Prostate gland (tissue), 2 donors: ENCODE measurements around the gene PFN3. TPM values are rescaled to one million over a fixed set of nuclear protein-coding genes. Genes with fewer than 3 reads are reported as not detected.

ENCODE experiments used
- DNase-seq: peaks from one replicate; pipeline ENCODE4 v3.0.0-alpha.2; 2019; ENCODE audit warnings: low spot score
- H3K27ac ChIP-seq, 2 donors: fragments of 200-600 bp; sonication (generic); 2 replicates each; pipeline ENCODE4 v1.5.1; 2017 to 2019
- H3K27me3 ChIP-seq: fragments of 200-600 bp; sonication (generic); replicated peaks from 2 replicates; pipeline ENCODE4 v1.5.1; 2019; ENCODE audit not compliant: insufficient read depth
- H3K36me3 ChIP-seq, 2 donors: fragments of 200-600 bp; sonication (generic); 1 replicate in 1 of 2; 2 replicates in 1 of 2; pipeline versions ENCODE4 v1.5.1 to v1.8.1; 2017 to 2019
- H3K4me1 ChIP-seq: fragments of 200-600 bp; sonication (generic); replicated peaks from 2 replicates; pipeline ENCODE4 v1.5.1; 2019
- H3K4me3 ChIP-seq, 2 donors: fragments of 200-600 bp; sonication (generic); 2 replicates each; pipeline ENCODE4 v1.5.1; 2017 to 2019
- H3K9me3 ChIP-seq: fragments of 200-600 bp; sonication (generic); 2 replicates; pipeline ENCODE4 v1.5.1; 2017
- CTCF ChIP-seq, 4 experiments: fragments of 200-600 bp in 2 of 4; fragments of 450-650 bp in 2 of 4; sonication (generic) in 2 of 4; IDR thresholded peaks; 1 replicate in 3 of 4; 2 replicates in 1 of 4; pipeline ENCODE4 v1.5.1; 2016 to 2019; ENCODE audit warnings: antibody characterized with exemption in 4 of 4, mild to moderate bottlenecking in 2 of 4, moderate library complexity in 2 of 4
- POLR2A ChIP-seq: fragments of 450-650 bp; IDR thresholded peaks from one replicate; pipeline ENCODE4 v1.6.1; 2016; ENCODE audit warnings: antibody characterized with exemption, mild to moderate bottlenecking
- POLR2AphosphoS5 ChIP-seq: sonication (generic); formaldehyde crosslinking; IDR thresholded peaks from one replicate; pipeline ENCODE4 v1.6.1; 2017; ENCODE audit warnings: antibody characterized with exemption
- whole genome bisulfite sequencing: methylation state at CpG from one replicate; pipeline ENCODE4 v1.1.5; 2018; 5-methylcytosine and 5-hydroxymethylcytosine counted together
- intact Hi-C: fragments of 100-400 bp; cut with DNase I; formaldehyde crosslinking; loops from one replicate; pipeline ENCODE4 v1.14.2; 2022
- total RNA-seq, 2 donors: library from RNA; depleted of rRNA; stranded (reverse); fragments of >200 nt; gene quantifications; one replicate each; pipeline ENCODE4 v1.1.0, GENCODE V29; 2016

Gene PFN3
- total RNA-seq, 2 donors from 2014 or later, result not detected

GRCh38 chr5:177440211-177440989, 39.9 kb upstream of the PFN3 start:
- Histone ChIP-seq H3K27me3 (no peaks in the 10 kb centered on the region), H3K9me3 (no peaks in the 10 kb centered on the region), H3K4me1 (no peaks in the 10 kb centered on the region), H3K36me3 (peaks cover 0 to 9% of the 10 kb centered on the region in 2 donors), H3K4me3 (no peak overlapping the region), H3K27ac (no peak overlapping the region)
- no peak for DNase-seq
- WGBS, result 79% methylated on average over 24 of the region's 24 CpGs
- intact Hi-C loops, result no loop called here
- no peak for TF ChIP-seq POLR2AphosphoS5
- no peak for TF ChIP-seq POLR2A
- no peak for TF ChIP-seq CTCF (IDR thresholded peaks at IDR 0.05)

GRCh38 chr5:177439518-177440053, 39.1 kb upstream of the PFN3 start:
- Histone ChIP-seq H3K27ac (no peak overlapping the region), H3K27me3 (no peaks in the 10 kb centered on the region), H3K4me3 (no peak overlapping the region), H3K9me3 (no peaks in the 10 kb centered on the region), H3K36me3 (peaks cover 0 to 15% of the 10 kb centered on the region in 2 donors), H3K4me1 (no peaks in the 10 kb centered on the region)
- TF ChIP-seq CTCF (IDR thresholded peaks at IDR 0.05), result no peak
- no peak for DNase-seq
- intact Hi-C loops, result no loop called here
- WGBS, result 95% methylated on average over 4 of the region's 4 CpGs

GRCh38 chr5:177438468-177438867, 38.0 kb upstream of the PFN3 start:
- Histone ChIP-seq H3K4me1 (no peaks in the 10 kb centered on the region), H3K9me3 (no peaks in the 10 kb centered on the region), H3K27me3 (no peaks in the 10 kb centered on the region), H3K27ac (no peak overlapping the region), H3K4me3 (no peak overlapping the region), H3K36me3 (peaks cover 2 to 25% of the 10 kb centered on the region in 2 donors)
- WGBS, result 89% methylated on average over 10 of the region's 10 CpGs
- DNase-seq, result no peak
- intact Hi-C loops, result no loop called here
- TF ChIP-seq POLR2AphosphoS5, result no peak
- no peak for TF ChIP-seq POLR2A

- Histone ChIP-seq H3K27me3 (no peaks in the 10 kb centered on the region), H3K9me3 (no peaks in the 10 kb centered on the region), H3K4me1 (no peaks in the 10 kb centered on the region), H3K27ac (no peak overlapping the region), H3K36me3 (peaks cover 10 to 31% of the 10 kb centered on the region in 2 donors), H3K4me3 (no peak overlapping the region)
- intact Hi-C loops, result no loop called here
- DNase-seq, result no peak
- no peak for TF ChIP-seq POLR2A
- no peak for TF ChIP-seq CTCF (IDR thresholded peaks at IDR 0.05)
- no peak for TF ChIP-seq POLR2AphosphoS5
- 54% methylated on average over 4 of the region's 4 CpGs for WGBS
Measured at GRCh38 chr5:177437623-177438022, 37.2 kb upstream of the PFN3 start.

GRCh38 chr5:177435847-177436536, 35.5 kb upstream of the PFN3 start:
- Histone ChIP-seq H3K4me1 (no peaks in the 10 kb centered on the region), H3K4me3 (no peak overlapping the region), H3K27ac (no peak overlapping the region), H3K36me3 (peaks cover 13 to 31% of the 10 kb centered on the region in 2 donors), H3K9me3 (no peaks in the 10 kb centered on the region), H3K27me3 (no peaks in the 10 kb centered on the region)
- intact Hi-C loops, result no loop called here
- WGBS, result 92% methylated on average over 37 of the region's 37 CpGs
- DNase-seq, result no peak
- TF ChIP-seq POLR2A (no peak), CTCF (IDR thresholded peaks at IDR 0.05) (no peak), POLR2AphosphoS5 (no peak)
